ENCODE data around the gene TRAF5. TPM values are rescaled to one million over a fixed set of nuclear protein-coding genes. Genes with fewer than 3 reads are reported as not detected.

TRAF5 gene
- total and polyA plus RNA-seq, 4 donors, result 0.68 to 3.3 (median 1.6) TPM

GRCh38 chr1:211313392-211313791 is 13.2 kb upstream of the TRAF5 start:
- H3K9me3 ChIP-seq (ENCODE audit: control insufficient read depth in 4 of 4, low read length in 3 of 4), result no peaks in the 10 kb centered on the region
- H3K9ac ChIP-seq (ENCODE audit: low read depth in 1 of 2, low read length in 2 of 2), result no peak overlapping the region
- DNase-seq (ENCODE audit: low spot score), result no peak
- H3K27ac ChIP-seq (ENCODE audit: low read depth in 1 of 2, low read length in 2 of 2), result no peak overlapping the region
- no peak overlapping the region for H3K4me3 ChIP-seq (ENCODE audit: low read depth in 1 of 3, low read length in 3 of 3)
- WGBS, result 95% methylated on average over 11 of the region's 11 CpGs
- H3K36me3 ChIP-seq (ENCODE audit: control insufficient read depth in 4 of 4, insufficient read depth in 3 of 4, low read depth in 1 of 4, low read length in 3 of 4), result peaks cover 7 to 45% (median 23%) of the 10 kb centered on the region in 4 donors
- TF ChIP-seq RXRA (IDR thresholded peaks at IDR 0.05) (no peak), FOXA2 (IDR thresholded peaks at IDR 0.05) (no peak), HNF4A (conservative IDR thresholded peaks at IDR 0.05) (no peak), MAX (IDR thresholded peaks at IDR 0.05) (no peak), HNF4G (IDR thresholded peaks at IDR 0.05) (no peak), EGR1 (IDR thresholded peaks at IDR 0.05; ENCODE audit: low read depth in 2 of 2) (no peak), JUND (IDR thresholded peaks at IDR 0.05) (no peak), REST (IDR thresholded peaks at IDR 0.05) (no peak), SP1 (IDR thresholded peaks at IDR 0.05) (no peak), RAD21 (IDR thresholded peaks at IDR 0.05) (no peak), ZBTB33 (IDR thresholded peaks at IDR 0.05) (no peak), GABPA (IDR thresholded peaks at IDR 0.05 in 1 of 2, conservative IDR thresholded peaks at IDR 0.05 in 1 of 2) (no peak), ATF3 (IDR thresholded peaks at IDR 0.05) (no peak), YY1 (IDR thresholded peaks at IDR 0.05) (no peak), CTCF (IDR thresholded peaks at IDR 0.05; ENCODE audit: low read depth, low read length, missing input control) (no peak), TAF1 (conservative IDR thresholded peaks at IDR 0.05) (no peak)
- no peaks in the 10 kb centered on the region for H3K4me1 ChIP-seq (ENCODE audit: control insufficient read depth in 4 of 4, insufficient read depth in 4 of 4, low read length in 3 of 4)
- H3K27me3 ChIP-seq (ENCODE audit: control insufficient read depth in 4 of 4, insufficient read depth in 4 of 4, low read length in 3 of 4), result no peaks in the 10 kb centered on the region
